Measurements from ENCODE around the gene NUDT3. TPM values are rescaled to one million over a fixed set of nuclear protein-coding genes. Genes with fewer than 3 reads are reported as not detected.

The NUDT3 gene
- polyA plus RNA-seq, 2 of the 4 experiments (the other 2 are of a cell fraction), result 5.2 to 13.4 TPM

DNA sequence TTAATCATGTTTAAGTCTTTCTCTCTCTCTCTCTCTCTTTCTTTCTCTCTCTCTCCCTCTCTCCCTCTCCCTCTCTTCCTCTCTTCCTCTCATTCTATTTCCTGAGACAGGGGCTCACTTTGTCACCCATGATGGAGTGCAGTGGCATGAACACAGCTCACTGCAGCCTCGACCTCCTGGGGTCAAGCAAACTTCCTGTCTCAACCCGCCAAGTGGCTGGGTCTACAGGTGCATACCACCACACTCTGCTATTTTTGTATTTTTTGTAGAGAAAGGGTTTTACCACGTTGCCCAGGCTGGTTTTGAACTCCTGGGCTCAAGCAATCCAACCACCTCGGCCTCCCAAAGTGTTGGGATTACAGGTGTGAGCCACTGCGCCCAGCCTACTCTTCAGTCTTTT lies 49.1 kb upstream of the NUDT3 start (continued):
- TF ChIP-seq REST (IDR thresholded peaks at IDR 0.05) (no peak), MAX (IDR thresholded peaks at IDR 0.05) (no peak), ZNF302 (CRISPR knock-in tag; IDR thresholded peaks at IDR 0.05) (no peak), EHMT2 (IDR thresholded peaks at IDR 0.05; ENCODE audit: low read depth) (no peak), MAZ (IDR thresholded peaks at IDR 0.05; ENCODE audit: borderline replicate concordance, low read depth, low read length) (no peak), CHD4 (IDR thresholded peaks at IDR 0.05; ENCODE audit: borderline replicate concordance) (no peak), HEYL (CRISPR knock-in tag; IDR thresholded peaks at IDR 0.05) (no peak), HOXA7 (CRISPR knock-in tag; IDR thresholded peaks at IDR 0.05) (no peak), KDM1A (IDR thresholded peaks at IDR 0.05; ENCODE audit: low read depth) (no peak), ATOH8 (CRISPR knock-in tag; IDR thresholded peaks at IDR 0.05; ENCODE audit: low read depth) (no peak), GATA3 (IDR thresholded peaks at IDR 0.05; ENCODE audit: borderline replicate concordance) (no peak), HOXB5 (CRISPR knock-in tag; IDR thresholded peaks at IDR 0.05) (no peak)

DNA sequence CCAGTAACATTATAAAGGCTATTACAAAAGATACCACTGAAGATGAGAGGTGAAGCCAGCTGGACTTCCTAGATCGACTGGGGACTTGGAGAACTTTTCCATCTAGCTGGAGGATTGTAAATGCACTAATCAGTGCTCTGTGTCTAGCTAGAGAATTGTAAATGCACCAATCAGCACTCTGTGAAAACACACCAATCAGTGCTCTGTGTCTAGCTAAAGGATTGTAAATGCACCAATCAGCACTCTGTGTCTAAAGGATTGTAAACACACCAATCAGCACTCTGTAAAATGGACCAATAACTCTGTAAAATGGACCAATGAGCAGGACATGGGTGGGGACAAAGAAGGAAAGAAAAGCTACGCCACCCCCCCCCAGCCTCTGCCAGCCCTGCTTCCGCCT lies 47.0 kb upstream of the NUDT3 start:
- TF ChIP-seq CBX2 (IDR thresholded peaks at IDR 0.05; ENCODE audit: borderline replicate concordance, low read depth) (no peak), HEYL (CRISPR knock-in tag; IDR thresholded peaks at IDR 0.05) (no peak), CEBPB (IDR thresholded peaks at IDR 0.05) (no peak), MAFK (IDR thresholded peaks at IDR 0.05; ENCODE audit: partially characterized antibody) (no peak), POLR2AphosphoS2 (conservative IDR thresholded peaks at IDR 0.05; ENCODE audit: low read length) (no peak), RCOR1 (IDR thresholded peaks at IDR 0.05; ENCODE audit: low read depth, low read length) (no peak), GATA3 (IDR thresholded peaks at IDR 0.05; ENCODE audit: borderline replicate concordance) (no peak), HOXA7 (CRISPR knock-in tag; IDR thresholded peaks at IDR 0.05) (no peak), TFCP2L1 (CRISPR knock-in tag; IDR thresholded peaks at IDR 0.05) (no peak), PHF8 (IDR thresholded peaks at IDR 0.05; ENCODE audit: borderline replicate concordance, low read depth) (no peak), CHD4 (IDR thresholded peaks at IDR 0.05; ENCODE audit: borderline replicate concordance) (no peak), ESRRA (IDR thresholded peaks at IDR 0.05; ENCODE audit: borderline replicate concordance, low read length) (no peak), TP53 (CRISPR knock-in tag; IDR thresholded peaks at IDR 0.05) (no peak), NPAS2 (CRISPR knock-in tag; IDR thresholded peaks at IDR 0.05; ENCODE audit: borderline replicate concordance) (no peak), KDM5A (IDR thresholded peaks at IDR 0.05) (no peak), SMC3 (IDR thresholded peaks at IDR 0.05) (no peak), KDM1A (IDR thresholded peaks at IDR 0.05; ENCODE audit: low read depth) (no peak), RAD21 (conservative IDR thresholded peaks at IDR 0.05 in 1 of 2, IDR thresholded peaks at IDR 0.05 in 1 of 2) (no peak)
- TF ChIP-seq, protein P1, sequence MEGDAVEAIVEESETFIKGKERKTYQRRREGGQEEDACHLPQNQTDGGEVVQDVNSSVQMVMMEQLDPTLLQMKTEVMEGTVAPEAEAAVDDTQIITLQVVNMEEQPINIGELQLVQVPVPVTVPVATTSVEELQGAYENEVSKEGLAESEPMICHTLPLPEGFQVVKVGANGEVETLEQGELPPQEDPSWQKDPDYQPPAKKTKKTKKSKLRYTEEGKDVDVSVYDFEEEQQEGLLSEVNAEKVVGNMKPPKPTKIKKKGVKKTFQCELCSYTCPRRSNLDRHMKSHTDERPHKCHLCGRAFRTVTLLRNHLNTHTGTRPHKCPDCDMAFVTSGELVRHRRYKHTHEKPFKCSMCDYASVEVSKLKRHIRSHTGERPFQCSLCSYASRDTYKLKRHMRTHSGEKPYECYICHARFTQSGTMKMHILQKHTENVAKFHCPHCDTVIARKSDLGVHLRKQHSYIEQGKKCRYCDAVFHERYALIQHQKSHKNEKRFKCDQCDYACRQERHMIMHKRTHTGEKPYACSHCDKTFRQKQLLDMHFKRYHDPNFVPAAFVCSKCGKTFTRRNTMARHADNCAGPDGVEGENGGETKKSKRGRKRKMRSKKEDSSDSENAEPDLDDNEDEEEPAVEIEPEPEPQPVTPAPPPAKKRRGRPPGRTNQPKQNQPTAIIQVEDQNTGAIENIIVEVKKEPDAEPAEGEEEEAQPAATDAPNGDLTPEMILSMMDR (IDR thresholded peaks at IDR 0.05), result no peak
- no peak overlapping the region for H3K27ac ChIP-seq
- no peak overlapping the region for H3K4me3 ChIP-seq
- no peak for ATAC-seq
- CTCF ChIA-PET, result interaction anchor here (0.6 to 1.3 kb wide), 4 partner anchors 10 to 303 kb away, joined by 3 to 4 read pairs (median 3); no protein-coding TSS in a partner anchor
- 83% methylated on average over 2 of the region's 3 CpGs for WGBS (ENCODE audit: missing lambda C conversion rate)
- POLR2A ChIA-PET, result no interaction called here
- no peaks in the 10 kb centered on the region for H3K9me3 ChIP-seq
- DNase-seq (ENCODE audit: low read depth in 1 of 2, low spot score in 1 of 2), result no peak
- no peaks in the 10 kb centered on the region for H3K4me1 ChIP-seq
- no peak for FAIRE-seq
- no peak overlapping the region for H3K4me2 ChIP-seq

Data from A549 (cell line).